ENCODE results near the gene PRKRA. TPM values are rescaled to one million over a fixed set of nuclear protein-coding genes. Genes with fewer than 3 reads are reported as not detected.

PRKRA gene
- total RNA-seq, 1 experiment from 2014 or later: 49.8 TPM

DNA sequence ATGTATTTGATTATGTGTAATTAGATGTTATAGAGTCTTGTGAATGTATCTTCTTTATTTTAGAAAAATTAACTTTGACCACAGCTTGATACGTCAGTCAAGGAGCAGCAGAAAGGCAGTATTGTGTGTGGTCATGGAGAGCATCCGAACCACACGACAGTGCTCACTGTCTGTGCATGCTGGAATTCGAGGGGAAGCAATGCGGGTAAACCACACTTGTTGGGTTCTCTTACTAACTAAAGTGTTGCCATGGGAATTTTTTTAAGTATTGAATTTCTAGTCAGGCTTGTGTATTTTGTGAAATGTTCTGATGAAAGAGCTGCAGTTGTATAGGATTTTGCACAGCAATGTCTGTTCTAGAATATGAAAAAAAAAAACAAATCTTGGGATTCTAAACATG, 5.0 kb upstream of the PRKRA start:
- Histone ChIP-seq H3K27me3 (ENCODE audit: insufficient read depth, low read length) (no peaks in the 10 kb centered on the region), H3K36me3 (ENCODE audit: control insufficient read depth in 1 of 2, insufficient read depth in 2 of 2, low read length in 2 of 2) (no peaks in the 10 kb centered on the region), H4K20me1 (ENCODE audit: insufficient read depth) (no peaks in the 10 kb centered on the region), H3K4me2 (ENCODE audit: low read length) (no peak overlapping the region), H3K9ac (ENCODE audit: low read length) (no peak overlapping the region), H3K4me3 (replicated peaks in 1 of 2; ENCODE audit: low read depth in 1 of 2, low read length in 2 of 2) (no peak overlapping the region), H3K27ac (ENCODE audit: low read depth, low read length) (no peak overlapping the region), H3K9me3 (ENCODE audit: control insufficient read depth in 1 of 2, insufficient read depth in 1 of 2, low read depth in 1 of 2, low read length in 2 of 2) (no peaks in the 10 kb centered on the region), H3K4me1 (ENCODE audit: control insufficient read depth in 1 of 2, insufficient read depth in 2 of 2, low read length in 2 of 2) (peaks cover 4 to 12% of the 10 kb centered on the region in 2 experiments; a peak in 2 of 4 replicates), H3K79me2 (ENCODE audit: insufficient read depth, low read length) (no peaks in the 10 kb centered on the region), H3K9me2 (ENCODE audit: insufficient read depth) (no peaks in the 10 kb centered on the region), H2AFZ (ENCODE audit: low read depth, low read length, poor library complexity, severe bottlenecking) (no peak overlapping the region)
- POLR2A ChIA-PET: no interaction called here
- CTCF ChIA-PET: no interaction called here
- no TSS peak for BruUV-seq (replicated peaks)
- no peak for TF ChIP-seq RAD21 (IDR thresholded peaks at IDR 0.05; ENCODE audit: low read depth)
- no peak for TF ChIP-seq CEBPB (IDR thresholded peaks at IDR 0.05; ENCODE audit: low read depth)
- TF ChIP-seq FOSL1 (IDR thresholded peaks at IDR 0.05; ENCODE audit: low read depth): no peak
- TF ChIP-seq SP1 (IDR thresholded peaks at IDR 0.05; ENCODE audit: low read depth): no peak
- TF ChIP-seq, protein P1, sequence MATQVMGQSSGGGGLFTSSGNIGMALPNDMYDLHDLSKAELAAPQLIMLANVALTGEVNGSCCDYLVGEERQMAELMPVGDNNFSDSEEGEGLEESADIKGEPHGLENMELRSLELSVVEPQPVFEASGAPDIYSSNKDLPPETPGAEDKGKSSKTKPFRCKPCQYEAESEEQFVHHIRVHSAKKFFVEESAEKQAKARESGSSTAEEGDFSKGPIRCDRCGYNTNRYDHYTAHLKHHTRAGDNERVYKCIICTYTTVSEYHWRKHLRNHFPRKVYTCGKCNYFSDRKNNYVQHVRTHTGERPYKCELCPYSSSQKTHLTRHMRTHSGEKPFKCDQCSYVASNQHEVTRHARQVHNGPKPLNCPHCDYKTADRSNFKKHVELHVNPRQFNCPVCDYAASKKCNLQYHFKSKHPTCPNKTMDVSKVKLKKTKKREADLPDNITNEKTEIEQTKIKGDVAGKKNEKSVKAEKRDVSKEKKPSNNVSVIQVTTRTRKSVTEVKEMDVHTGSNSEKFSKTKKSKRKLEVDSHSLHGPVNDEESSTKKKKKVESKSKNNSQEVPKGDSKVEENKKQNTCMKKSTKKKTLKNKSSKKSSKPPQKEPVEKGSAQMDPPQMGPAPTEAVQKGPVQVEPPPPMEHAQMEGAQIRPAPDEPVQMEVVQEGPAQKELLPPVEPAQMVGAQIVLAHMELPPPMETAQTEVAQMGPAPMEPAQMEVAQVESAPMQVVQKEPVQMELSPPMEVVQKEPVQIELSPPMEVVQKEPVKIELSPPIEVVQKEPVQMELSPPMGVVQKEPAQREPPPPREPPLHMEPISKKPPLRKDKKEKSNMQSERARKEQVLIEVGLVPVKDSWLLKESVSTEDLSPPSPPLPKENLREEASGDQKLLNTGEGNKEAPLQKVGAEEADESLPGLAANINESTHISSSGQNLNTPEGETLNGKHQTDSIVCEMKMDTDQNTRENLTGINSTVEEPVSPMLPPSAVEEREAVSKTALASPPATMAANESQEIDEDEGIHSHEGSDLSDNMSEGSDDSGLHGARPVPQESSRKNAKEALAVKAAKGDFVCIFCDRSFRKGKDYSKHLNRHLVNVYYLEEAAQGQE (IDR thresholded peaks at IDR 0.05; ENCODE audit: low read depth): no peak
- TF ChIP-seq YY1 (IDR thresholded peaks at IDR 0.05; ENCODE audit: extremely low read depth, insufficient replicate concordance, low read depth, low read length): no peak
- TF ChIP-seq EGR1 (IDR thresholded peaks at IDR 0.05; ENCODE audit: low read depth): no peak
- RAD21 ChIA-PET (ENCODE audit: low non-redundant PET in 1 of 2, low total read pairs in 2 of 2, uncharacterized antibody in 2 of 2, unreplicated experiment in 2 of 2): no interaction called here
- intact Hi-C loops (cut with micrococcal nuclease): no loop called here
- no peak for ATAC-seq
- no peak for DNase-seq (ENCODE audit: low read depth, low spot score)

DNA sequence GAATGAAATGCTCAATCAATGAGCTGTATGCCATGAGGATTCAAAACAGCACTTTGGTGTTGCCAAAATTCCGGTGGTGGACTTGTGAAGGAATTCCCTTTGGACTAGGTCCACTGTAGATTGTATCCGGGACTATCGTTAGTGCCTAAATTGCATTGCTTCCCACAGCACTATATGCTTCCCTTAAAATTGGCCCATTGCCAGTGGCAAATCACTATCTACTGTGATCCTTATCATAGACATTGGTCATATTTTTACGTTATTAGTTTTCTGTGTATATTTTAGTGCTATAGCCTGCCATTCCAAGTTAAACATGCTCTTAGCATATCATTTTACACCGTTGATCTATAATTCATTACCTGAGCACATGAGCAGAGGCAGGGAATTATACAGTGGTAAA, 1.9 kb upstream of the PRKRA start:
- Histone ChIP-seq H2AFZ (ENCODE audit: low read depth, low read length, poor library complexity, severe bottlenecking) (no peak overlapping the region), H3K79me2 (ENCODE audit: insufficient read depth, low read length) (peaks cover 26% of the 10 kb centered on the region), H3K9me3 (ENCODE audit: control insufficient read depth in 1 of 2, insufficient read depth in 1 of 2, low read depth in 1 of 2, low read length in 2 of 2) (no peaks in the 10 kb centered on the region), H4K20me1 (ENCODE audit: insufficient read depth) (0 out of 2 replicates have a peak, but pooled peaks cover 5% of the 10 kb centered on the region), H3K27ac (ENCODE audit: low read depth, low read length) (no peak overlapping the region), H3K36me3 (ENCODE audit: control insufficient read depth in 1 of 2, insufficient read depth in 2 of 2, low read length in 2 of 2) (peaks cover 8% of the 10 kb centered on the region in 2 experiments; a peak in 2 of 4 replicates), H3K4me1 (ENCODE audit: control insufficient read depth in 1 of 2, insufficient read depth in 2 of 2, low read length in 2 of 2) (peaks cover 12 to 20% of the 10 kb centered on the region in 2 experiments; a peak in 2 of 4 replicates), H3K4me2 (ENCODE audit: low read length) (no peak overlapping the region), H3K9ac (ENCODE audit: low read length) (no peak overlapping the region), H3K9me2 (ENCODE audit: insufficient read depth) (no peaks in the 10 kb centered on the region), H3K4me3 (replicated peaks in 1 of 2; ENCODE audit: low read depth in 1 of 2, low read length in 2 of 2) (no peak overlapping the region), H3K27me3 (ENCODE audit: insufficient read depth, low read length) (no peaks in the 10 kb centered on the region)
- ChIA-PET CTCF (no interaction called here), POLR2A (no interaction called here), RAD21 (ENCODE audit: low non-redundant PET in 1 of 2, low total read pairs in 2 of 2, uncharacterized antibody in 2 of 2, unreplicated experiment in 2 of 2) (no interaction called here)
- no TSS peak for BruUV-seq (replicated peaks)
- intact Hi-C loops (cut with micrococcal nuclease): no loop called here
- ATAC-seq (no peak), DNase-seq (ENCODE audit: low read depth, low spot score) (no peak)
- TF ChIP-seq POLR2AphosphoS5 (IDR thresholded peaks at IDR 0.05; ENCODE audit: low read depth, low read length): no peak
- no peak for TF ChIP-seq TCF7L2 (IDR thresholded peaks at IDR 0.05; ENCODE audit: borderline replicate concordance, extremely low read depth, insufficient read depth, insufficient read length)
- TF ChIP-seq, protein P2, sequence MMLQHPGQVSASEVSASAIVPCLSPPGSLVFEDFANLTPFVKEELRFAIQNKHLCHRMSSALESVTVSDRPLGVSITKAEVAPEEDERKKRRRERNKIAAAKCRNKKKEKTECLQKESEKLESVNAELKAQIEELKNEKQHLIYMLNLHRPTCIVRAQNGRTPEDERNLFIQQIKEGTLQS (IDR thresholded peaks at IDR 0.05): no peak
- TF ChIP-seq, protein P1 (IDR thresholded peaks at IDR 0.05; ENCODE audit: low read depth): no peak
